ENCODE results near the gene COL13A1.

The COL13A1 gene

GRCh38 chr10:69801434-69802315, at the start of gene COL13A1:
TSS of gene COL13A1 (plus strand) at chr10:69801906. CDS start at chr10:69802424, 518 bp downstream.
- CTCF ChIA-PET, result interaction anchor here (0.6 to 3.1 kb wide), 13 partner anchors 12 to 995 kb away, joined by 3 to 33 read pairs (median 3); no protein-coding TSS in a partner anchor
- DNase-seq (ENCODE audit: extremely low spot score), result peak; percentile 64
- TF ChIP-seq FOXK2 (IDR thresholded peaks at IDR 0.05) (no peak), FOXM1 (IDR thresholded peaks at IDR 0.05; ENCODE audit: borderline replicate concordance) (no peak), HDGF (IDR thresholded peaks at IDR 0.05; ENCODE audit: borderline replicate concordance) (no peak), TARDBP (IDR thresholded peaks at IDR 0.05) (no peak), ARNT (IDR thresholded peaks at IDR 0.05) (no peak), SP1 (IDR thresholded peaks at IDR 0.05) (no peak), L3MBTL2 (conservative IDR thresholded peaks at IDR 0.05) (peak; percentile 91), PKNOX1 (IDR thresholded peaks at IDR 0.05) (peak; percentile 65), NFRKB (IDR thresholded peaks at IDR 0.05) (no peak), SUZ12 (IDR thresholded peaks at IDR 0.05) (no peak), ZNF384 (IDR thresholded peaks at IDR 0.05) (no peak), LEF1 (IDR thresholded peaks at IDR 0.05; ENCODE audit: borderline replicate concordance) (peak; percentile 63; the same call in 1 of the 2 replicates), ELF4 (IDR thresholded peaks at IDR 0.05) (no peak), BHLHE40 (IDR thresholded peaks at IDR 0.05; ENCODE audit: borderline replicate concordance) (no peak), CTBP1 (IDR thresholded peaks at IDR 0.05; ENCODE audit: borderline replicate concordance) (no peak), FOXA1 (IDR thresholded peaks at IDR 0.05) (no peak)
- POLR2A ChIA-PET, result no interaction called here

DNA sequence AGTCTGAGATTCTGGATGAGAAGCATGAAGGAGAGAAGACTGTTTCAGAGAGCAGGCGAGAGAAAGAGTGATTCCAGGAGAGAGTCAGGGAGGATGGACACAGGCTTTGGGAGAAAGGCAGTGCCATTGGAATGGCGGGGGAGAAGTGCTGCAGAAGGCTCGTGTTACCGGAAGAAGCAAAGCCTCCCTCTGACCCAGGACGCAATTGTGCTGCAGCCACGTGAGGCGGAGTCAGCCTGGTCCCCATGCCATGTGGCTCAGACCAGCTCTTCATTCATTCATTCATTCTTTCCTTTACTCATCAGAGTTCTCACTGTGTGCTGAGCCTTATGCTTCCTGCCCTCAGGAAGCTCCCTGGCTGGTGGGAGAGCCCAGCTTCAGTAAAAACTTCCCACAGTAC, 49.2 kb upstream of the COL13A1 start:
- POLR2A ChIA-PET, result no interaction called here
- no peak for TF ChIP-seq FOXK2 (IDR thresholded peaks at IDR 0.05)
- TF ChIP-seq FOXA1 (IDR thresholded peaks at IDR 0.05), result no peak
- no peak for TF ChIP-seq L3MBTL2 (conservative IDR thresholded peaks at IDR 0.05)
- TF ChIP-seq NFRKB (IDR thresholded peaks at IDR 0.05), result no peak
- TF ChIP-seq ARNT (IDR thresholded peaks at IDR 0.05), result no peak
- no peak for TF ChIP-seq BHLHE40 (IDR thresholded peaks at IDR 0.05; ENCODE audit: borderline replicate concordance)
- TF ChIP-seq ELF4 (IDR thresholded peaks at IDR 0.05), result no peak
- TF ChIP-seq ZNF384 (IDR thresholded peaks at IDR 0.05), result no peak
- TF ChIP-seq HDGF (IDR thresholded peaks at IDR 0.05; ENCODE audit: borderline replicate concordance), result no peak
- TF ChIP-seq TARDBP (IDR thresholded peaks at IDR 0.05), result no peak
- no peak for TF ChIP-seq FOXM1 (IDR thresholded peaks at IDR 0.05; ENCODE audit: borderline replicate concordance)
- no peak for TF ChIP-seq CTBP1 (IDR thresholded peaks at IDR 0.05; ENCODE audit: borderline replicate concordance)
- TF ChIP-seq PKNOX1 (IDR thresholded peaks at IDR 0.05), result no peak
- TF ChIP-seq SP1 (IDR thresholded peaks at IDR 0.05), result no peak
- no peak for TF ChIP-seq SUZ12 (IDR thresholded peaks at IDR 0.05)
- no peak for TF ChIP-seq LEF1 (IDR thresholded peaks at IDR 0.05; ENCODE audit: borderline replicate concordance)
- DNase-seq (ENCODE audit: extremely low spot score), result no peak
- CTCF ChIA-PET, result interaction anchor here (1.2 kb wide), 1 partner anchor 9 kb away, joined by 6 read pairs; no protein-coding TSS in a partner anchor

DNA sequence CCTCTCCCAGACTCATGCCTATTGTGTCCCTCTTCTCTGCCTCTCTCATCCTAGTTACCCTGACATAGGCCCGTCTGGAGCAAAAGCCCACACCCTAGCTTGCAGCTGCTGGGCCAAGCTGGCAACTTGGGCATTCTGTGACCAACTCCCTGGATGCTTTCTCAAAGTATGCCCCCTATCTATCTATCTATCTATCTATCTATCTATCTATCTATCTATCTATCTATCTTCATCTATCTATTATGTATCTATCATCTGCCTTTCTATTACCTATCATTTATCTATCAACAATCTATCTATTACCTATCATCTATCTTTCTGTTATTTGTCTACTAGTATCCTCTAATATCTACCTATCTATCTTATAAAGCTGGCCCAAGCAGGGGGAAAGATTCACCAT, 45.4 kb upstream of the COL13A1 start:
- no peak for DNase-seq (ENCODE audit: extremely low spot score)
- POLR2A ChIA-PET, result no interaction called here
- TF ChIP-seq BHLHE40 (IDR thresholded peaks at IDR 0.05; ENCODE audit: borderline replicate concordance), result no peak
- TF ChIP-seq HDGF (IDR thresholded peaks at IDR 0.05; ENCODE audit: borderline replicate concordance), result no peak
- TF ChIP-seq FOXM1 (IDR thresholded peaks at IDR 0.05; ENCODE audit: borderline replicate concordance), result no peak
- no peak for TF ChIP-seq CTBP1 (IDR thresholded peaks at IDR 0.05; ENCODE audit: borderline replicate concordance)
- no peak for TF ChIP-seq ZNF384 (IDR thresholded peaks at IDR 0.05)
- TF ChIP-seq FOXK2 (IDR thresholded peaks at IDR 0.05), result no peak
- TF ChIP-seq TARDBP (IDR thresholded peaks at IDR 0.05), result no peak
- no peak for TF ChIP-seq PKNOX1 (IDR thresholded peaks at IDR 0.05)
- TF ChIP-seq NFRKB (IDR thresholded peaks at IDR 0.05), result no peak
- TF ChIP-seq LEF1 (IDR thresholded peaks at IDR 0.05; ENCODE audit: borderline replicate concordance), result no peak
- no peak for TF ChIP-seq SUZ12 (IDR thresholded peaks at IDR 0.05)
- no peak for TF ChIP-seq FOXA1 (IDR thresholded peaks at IDR 0.05)
- no peak for TF ChIP-seq ARNT (IDR thresholded peaks at IDR 0.05)
- no peak for TF ChIP-seq SP1 (IDR thresholded peaks at IDR 0.05)
- TF ChIP-seq ELF4 (IDR thresholded peaks at IDR 0.05), result no peak
- no peak for TF ChIP-seq L3MBTL2 (conservative IDR thresholded peaks at IDR 0.05)
- CTCF ChIA-PET, result interaction anchor here (0.6 to 1.2 kb wide), 3 partner anchors 11 to 202 kb away, joined by 3 read pairs; no protein-coding TSS in a partner anchor

GRCh38 chr10:69757206-69757552, 44.5 kb upstream of the COL13A1 start:
- TF ChIP-seq FOXK2 (IDR thresholded peaks at IDR 0.05), result no peak
- TF ChIP-seq L3MBTL2 (conservative IDR thresholded peaks at IDR 0.05), result no peak
- no peak for TF ChIP-seq PKNOX1 (IDR thresholded peaks at IDR 0.05)
- no peak for TF ChIP-seq HDGF (IDR thresholded peaks at IDR 0.05; ENCODE audit: borderline replicate concordance)
- TF ChIP-seq LEF1 (IDR thresholded peaks at IDR 0.05; ENCODE audit: borderline replicate concordance), result no peak
- no peak for TF ChIP-seq ARNT (IDR thresholded peaks at IDR 0.05)
- TF ChIP-seq BHLHE40 (IDR thresholded peaks at IDR 0.05; ENCODE audit: borderline replicate concordance), result no peak
- TF ChIP-seq FOXM1 (IDR thresholded peaks at IDR 0.05; ENCODE audit: borderline replicate concordance), result no peak
- TF ChIP-seq SUZ12 (IDR thresholded peaks at IDR 0.05), result no peak
- no peak for TF ChIP-seq SP1 (IDR thresholded peaks at IDR 0.05)
- TF ChIP-seq CTBP1 (IDR thresholded peaks at IDR 0.05; ENCODE audit: borderline replicate concordance), result no peak
- TF ChIP-seq ZNF384 (IDR thresholded peaks at IDR 0.05), result no peak
- TF ChIP-seq TARDBP (IDR thresholded peaks at IDR 0.05), result no peak
- no peak for TF ChIP-seq FOXA1 (IDR thresholded peaks at IDR 0.05)
- no peak for TF ChIP-seq NFRKB (IDR thresholded peaks at IDR 0.05)
- CTCF ChIA-PET, result interaction anchor here (1.0 to 1.2 kb wide), 2 partner anchors 14 to 201 kb away, joined by 3 read pairs; no protein-coding TSS in a partner anchor
- DNase-seq (ENCODE audit: extremely low spot score), result no peak
- POLR2A ChIA-PET, result interaction anchor here (1.0 kb wide), 1 partner anchor 12 kb away, joined by 3 read pairs; no protein-coding TSS in a partner anchor

Measured in HEK293T (cell line).